K562 (cell line): ENCODE measurements around the gene OR2D2.

Experiments
- EP400 ChIP-seq: fragments of 450-650 bp; IDR thresholded peaks from 2 replicates; pipeline ENCODE4 v1.6.1; 2017; ENCODE audit warnings: antibody characterized with exemption, mild to moderate bottlenecking, moderate library complexity
- EZH2 ChIP-seq: IDR thresholded peaks from 2 replicates; pipeline ENCODE4 v1.6.1; 2012; ENCODE audit warnings: low read depth, mild to moderate bottlenecking, inconsistent platforms, low read length, borderline replicate concordance
- MYC ChIP-seq, 2 experiments: fragments of 250-450 bp in 1 of 2; sonication (Bioruptor Pico) in 1 of 2; IDR thresholded peaks; 2 replicates each; pipeline versions ENCODE4 v1.5.1 to v1.6.1; 2012 to 2021; ENCODE audit warnings: low read depth in 2 of 2, borderline replicate concordance in 1 of 2, improper control_type of control experiment in 1 of 2, low read length in 1 of 2, mild to moderate bottlenecking in 1 of 2, moderate library complexity in 1 of 2
- POLR2A ChIP-seq: fragments of 450-650 bp; conservative IDR thresholded peaks from 2 replicates; pipeline ENCODE4 v1.6.1; 2016
- TRIM28 ChIP-seq: fragments of 450-650 bp; IDR thresholded peaks from 2 replicates; pipeline ENCODE4 v1.6.1; 2017
- ZNF184 ChIP-seq: sonication (generic); formaldehyde crosslinking; IDR thresholded peaks from 2 replicates; pipeline ENCODE4 v1.5.0; 2020; ENCODE audit warnings: missing genetic modification reagents
- ZNF778 ChIP-seq: fragments of 450-650 bp; formaldehyde crosslinking; IDR thresholded peaks from 2 replicates; pipeline ENCODE4 v1.4.0; 2020; ENCODE audit warnings: mild to moderate bottlenecking, moderate library complexity
- TF ChIP-seq, protein P1 (sequence below): sonication (generic); formaldehyde crosslinking; IDR thresholded peaks from 2 replicates; pipeline ENCODE4 v1.8.0; 2023; ENCODE audit warnings: missing genetic modification reagents, mild to moderate bottlenecking, borderline replicate concordance
- TF ChIP-seq, protein P2 (sequence below): fragments of 450-650 bp; IDR thresholded peaks from 2 replicates; pipeline ENCODE4 v1.6.1; 2016; ENCODE audit warnings: borderline replicate concordance
- TF ChIP-seq, protein P3 (sequence below), 2 experiments: fragments of 450-650 bp; IDR thresholded peaks; 2 replicates each; pipeline ENCODE4 v1.6.1; 2016; ENCODE audit warnings: mild to moderate bottlenecking in 2 of 2, borderline replicate concordance in 1 of 2, low read depth in 1 of 2, moderate library complexity in 1 of 2

DNA sequence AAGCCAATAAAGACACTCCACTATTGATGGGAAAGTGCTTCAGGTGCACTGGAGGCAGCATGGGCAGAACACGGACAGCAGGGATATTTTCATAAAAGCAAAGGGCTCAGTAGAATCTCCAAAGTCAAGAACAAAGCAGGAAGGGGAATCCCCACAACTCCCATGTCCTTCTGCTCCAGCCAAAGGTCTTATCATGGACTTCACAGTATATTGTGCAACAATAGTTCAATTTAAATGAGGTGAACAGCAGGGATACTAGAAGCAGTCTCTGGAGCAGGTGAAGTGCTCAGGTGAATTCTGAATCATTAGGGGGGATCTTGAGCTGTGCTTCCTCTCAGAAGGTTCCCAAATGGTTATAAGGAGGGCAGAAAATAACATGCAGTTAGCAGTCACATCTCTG lies 6.6 kb upstream of the OR2D2 start:
- TF ChIP-seq TRIM28 (no peak), MYC (IDR thresholded peaks at IDR 0.05; ENCODE audit: low read depth, low read length) (no peak), MYC (CRISPR knock-in tag; IDR thresholded peaks at IDR 0.05; ENCODE audit: borderline replicate concordance, low read depth) (no peak), EZH2 (no peak), ZNF778 (CRISPR knock-in tag) (no peak), POLR2A (no peak), ZNF184 (CRISPR knock-in tag) (no peak), EP400 (no peak)
- TF ChIP-seq, protein P1, sequence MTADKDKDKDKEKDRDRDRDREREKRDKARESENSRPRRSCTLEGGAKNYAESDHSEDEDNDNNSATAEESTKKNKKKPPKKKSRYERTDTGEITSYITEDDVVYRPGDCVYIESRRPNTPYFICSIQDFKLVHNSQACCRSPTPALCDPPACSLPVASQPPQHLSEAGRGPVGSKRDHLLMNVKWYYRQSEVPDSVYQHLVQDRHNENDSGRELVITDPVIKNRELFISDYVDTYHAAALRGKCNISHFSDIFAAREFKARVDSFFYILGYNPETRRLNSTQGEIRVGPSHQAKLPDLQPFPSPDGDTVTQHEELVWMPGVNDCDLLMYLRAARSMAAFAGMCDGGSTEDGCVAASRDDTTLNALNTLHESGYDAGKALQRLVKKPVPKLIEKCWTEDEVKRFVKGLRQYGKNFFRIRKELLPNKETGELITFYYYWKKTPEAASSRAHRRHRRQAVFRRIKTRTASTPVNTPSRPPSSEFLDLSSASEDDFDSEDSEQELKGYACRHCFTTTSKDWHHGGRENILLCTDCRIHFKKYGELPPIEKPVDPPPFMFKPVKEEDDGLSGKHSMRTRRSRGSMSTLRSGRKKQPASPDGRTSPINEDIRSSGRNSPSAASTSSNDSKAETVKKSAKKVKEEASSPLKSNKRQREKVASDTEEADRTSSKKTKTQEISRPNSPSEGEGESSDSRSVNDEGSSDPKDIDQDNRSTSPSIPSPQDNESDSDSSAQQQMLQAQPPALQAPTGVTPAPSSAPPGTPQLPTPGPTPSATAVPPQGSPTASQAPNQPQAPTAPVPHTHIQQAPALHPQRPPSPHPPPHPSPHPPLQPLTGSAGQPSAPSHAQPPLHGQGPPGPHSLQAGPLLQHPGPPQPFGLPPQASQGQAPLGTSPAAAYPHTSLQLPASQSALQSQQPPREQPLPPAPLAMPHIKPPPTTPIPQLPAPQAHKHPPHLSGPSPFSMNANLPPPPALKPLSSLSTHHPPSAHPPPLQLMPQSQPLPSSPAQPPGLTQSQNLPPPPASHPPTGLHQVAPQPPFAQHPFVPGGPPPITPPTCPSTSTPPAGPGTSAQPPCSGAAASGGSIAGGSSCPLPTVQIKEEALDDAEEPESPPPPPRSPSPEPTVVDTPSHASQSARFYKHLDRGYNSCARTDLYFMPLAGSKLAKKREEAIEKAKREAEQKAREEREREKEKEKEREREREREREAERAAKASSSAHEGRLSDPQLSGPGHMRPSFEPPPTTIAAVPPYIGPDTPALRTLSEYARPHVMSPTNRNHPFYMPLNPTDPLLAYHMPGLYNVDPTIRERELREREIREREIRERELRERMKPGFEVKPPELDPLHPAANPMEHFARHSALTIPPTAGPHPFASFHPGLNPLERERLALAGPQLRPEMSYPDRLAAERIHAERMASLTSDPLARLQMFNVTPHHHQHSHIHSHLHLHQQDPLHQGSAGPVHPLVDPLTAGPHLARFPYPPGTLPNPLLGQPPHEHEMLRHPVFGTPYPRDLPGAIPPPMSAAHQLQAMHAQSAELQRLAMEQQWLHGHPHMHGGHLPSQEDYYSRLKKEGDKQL (CRISPR knock-in tag): no peak
- TF ChIP-seq, protein P2, sequence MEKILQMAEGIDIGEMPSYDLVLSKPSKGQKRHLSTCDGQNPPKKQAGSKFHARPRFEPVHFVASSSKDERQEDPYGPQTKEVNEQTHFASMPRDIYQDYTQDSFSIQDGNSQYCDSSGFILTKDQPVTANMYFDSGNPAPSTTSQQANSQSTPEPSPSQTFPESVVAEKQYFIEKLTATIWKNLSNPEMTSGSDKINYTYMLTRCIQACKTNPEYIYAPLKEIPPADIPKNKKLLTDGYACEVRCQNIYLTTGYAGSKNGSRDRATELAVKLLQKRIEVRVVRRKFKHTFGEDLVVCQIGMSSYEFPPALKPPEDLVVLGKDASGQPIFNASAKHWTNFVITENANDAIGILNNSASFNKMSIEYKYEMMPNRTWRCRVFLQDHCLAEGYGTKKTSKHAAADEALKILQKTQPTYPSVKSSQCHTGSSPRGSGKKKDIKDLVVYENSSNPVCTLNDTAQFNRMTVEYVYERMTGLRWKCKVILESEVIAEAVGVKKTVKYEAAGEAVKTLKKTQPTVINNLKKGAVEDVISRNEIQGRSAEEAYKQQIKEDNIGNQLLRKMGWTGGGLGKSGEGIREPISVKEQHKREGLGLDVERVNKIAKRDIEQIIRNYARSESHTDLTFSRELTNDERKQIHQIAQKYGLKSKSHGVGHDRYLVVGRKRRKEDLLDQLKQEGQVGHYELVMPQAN: no peak
- TF ChIP-seq, protein P3, sequence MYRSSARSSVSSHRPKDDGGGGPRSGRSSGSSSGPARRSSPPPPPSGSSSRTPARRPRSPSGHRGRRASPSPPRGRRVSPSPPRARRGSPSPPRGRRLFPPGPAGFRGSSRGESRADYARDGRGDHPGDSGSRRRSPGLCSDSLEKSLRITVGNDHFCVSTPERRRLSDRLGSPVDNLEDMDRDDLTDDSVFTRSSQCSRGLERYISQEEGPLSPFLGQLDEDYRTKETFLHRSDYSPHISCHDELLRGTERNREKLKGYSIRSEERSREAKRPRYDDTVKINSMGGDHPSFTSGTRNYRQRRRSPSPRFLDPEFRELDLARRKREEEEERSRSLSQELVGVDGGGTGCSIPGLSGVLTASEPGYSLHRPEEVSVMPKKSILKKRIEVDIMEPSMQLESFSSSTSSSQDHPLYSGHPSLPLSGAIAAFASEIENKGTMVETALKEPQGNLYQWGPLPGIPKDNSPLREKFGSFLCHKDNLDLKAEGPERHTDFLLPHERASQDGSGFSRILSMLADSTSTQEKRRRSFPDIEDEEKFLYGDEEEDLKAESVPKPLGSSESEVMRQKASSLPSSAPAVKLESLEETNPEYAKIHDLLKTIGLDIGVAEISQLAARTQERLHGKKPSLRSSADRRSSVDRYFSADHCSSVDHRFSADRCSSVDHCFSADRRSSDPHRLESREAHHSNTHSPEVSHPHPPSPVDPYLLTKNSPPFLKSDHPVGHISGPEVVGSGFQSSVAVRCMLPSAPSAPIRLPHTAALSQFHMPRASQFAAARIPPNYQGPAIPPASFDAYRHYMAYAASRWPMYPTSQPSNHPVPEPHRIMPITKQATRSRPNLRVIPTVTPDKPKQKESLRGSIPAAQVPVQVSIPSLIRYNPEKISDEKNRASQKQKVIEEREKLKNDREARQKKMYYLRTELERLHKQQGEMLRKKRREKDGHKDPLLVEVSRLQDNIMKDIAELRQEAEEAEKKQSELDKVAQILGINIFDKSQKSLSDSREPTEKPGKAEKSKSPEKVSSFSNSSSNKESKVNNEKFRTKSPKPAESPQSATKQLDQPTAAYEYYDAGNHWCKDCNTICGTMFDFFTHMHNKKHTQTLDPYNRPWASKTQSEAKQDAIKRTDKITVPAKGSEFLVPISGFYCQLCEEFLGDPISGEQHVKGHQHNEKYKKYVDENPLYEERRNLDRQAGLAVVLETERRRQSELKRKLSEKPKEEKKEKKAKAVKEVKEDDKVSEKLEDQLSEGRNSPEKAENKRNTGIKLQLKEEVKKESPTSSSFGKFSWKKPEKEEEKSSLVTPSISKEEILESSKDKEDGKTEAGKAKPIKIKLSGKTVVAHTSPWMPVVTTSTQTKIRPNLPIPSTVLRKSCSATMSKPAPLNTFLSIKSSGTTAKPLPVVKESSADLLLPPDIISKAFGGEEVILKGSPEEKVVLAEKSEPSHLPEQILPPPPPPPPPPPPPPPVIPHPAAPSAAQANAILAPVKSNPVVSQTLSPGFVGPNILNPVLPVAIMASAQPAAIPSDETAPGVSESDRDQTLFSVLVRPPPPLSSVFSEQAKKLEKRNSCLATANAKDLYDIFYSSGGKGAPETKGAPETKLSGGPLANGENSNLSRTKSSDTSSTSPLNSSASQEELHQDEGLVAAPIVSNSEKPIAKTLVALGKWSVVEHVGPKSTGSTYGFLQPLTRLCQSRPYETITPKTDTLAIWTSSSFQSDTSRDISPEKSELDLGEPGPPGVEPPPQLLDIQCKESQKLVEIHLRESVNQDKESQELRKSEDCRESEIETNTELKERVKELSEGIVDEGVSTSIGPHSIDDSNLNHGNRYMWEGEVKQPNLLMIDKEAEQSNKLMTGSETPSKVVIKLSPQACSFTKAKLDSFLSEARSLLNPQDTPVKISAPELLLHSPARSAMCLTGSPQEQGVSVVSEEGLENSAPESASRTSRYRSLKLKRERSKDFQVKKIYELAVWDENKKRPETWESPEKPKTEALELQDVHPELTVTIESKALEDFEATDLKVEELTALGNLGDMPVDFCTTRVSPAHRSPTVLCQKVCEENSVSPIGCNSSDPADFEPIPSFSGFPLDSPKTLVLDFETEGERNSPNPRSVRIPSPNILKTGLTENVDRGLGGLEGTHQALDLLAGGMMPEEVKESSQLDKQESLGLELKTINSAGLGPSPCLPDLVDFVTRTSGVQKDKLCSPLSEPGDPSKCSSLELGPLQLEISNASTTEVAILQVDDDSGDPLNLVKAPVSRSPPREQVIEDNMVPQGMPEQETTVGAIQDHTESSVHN (IDR thresholded peaks at IDR 0.05; ENCODE audit: borderline replicate concordance in 1 of 2, low read depth in 1 of 2): no peak
